Vagina (tissue), 2 donors: ENCODE results near the gene DDI2. TPM values are rescaled to one million over a fixed set of nuclear protein-coding genes. Genes with fewer than 3 reads are reported as not detected.

ENCODE experiments used
- DNase-seq, 2 donors: peaks; one replicate each; pipeline ENCODE4 v3.0.0-alpha.2; 2017; ENCODE audit errors: extremely low spot score in 2 of 2
- H3K27ac ChIP-seq: fragments of 200-600 bp; sonication (generic); one replicate; pipeline ENCODE4 v1.5.1; 2019
- H3K27me3 ChIP-seq: fragments of 200-600 bp; sonication (generic); one replicate; pipeline ENCODE4 v1.5.1; 2019
- H3K36me3 ChIP-seq, 2 donors: fragments of 200-600 bp; sonication (generic); one replicate each; pipeline ENCODE4 v1.5.1; 2017 to 2019
- H3K4me1 ChIP-seq: fragments of 200-600 bp; sonication (generic); one replicate; pipeline ENCODE4 v1.5.1; 2019
- H3K4me3 ChIP-seq, 2 donors: fragments of 200-600 bp; sonication (generic); 1 replicate in 1 of 2; 2 replicates in 1 of 2; pipeline ENCODE4 v1.5.1; 2016 to 2019
- H3K9me3 ChIP-seq: fragments of 200-600 bp; sonication (generic); one replicate; pipeline ENCODE4 v1.5.1; 2019
- CTCF ChIP-seq, 3 experiments: fragments of 450-650 bp in 2 of 3; fragments of 200-600 bp in 1 of 3; sonication (generic) in 1 of 3; IDR thresholded peaks; one replicate each; pipeline ENCODE4 v1.5.1; 2017 to 2019; ENCODE audit warnings: antibody characterized with exemption in 3 of 3, mild to moderate bottlenecking in 2 of 3, moderate library complexity in 2 of 3
- POLR2A ChIP-seq, 2 donors: fragments of 450-650 bp; IDR thresholded peaks; one replicate each; pipeline ENCODE4 v1.6.1; 2017; ENCODE audit warnings: antibody characterized with exemption in 2 of 2, mild to moderate bottlenecking in 2 of 2, moderate library complexity in 2 of 2
- POLR2AphosphoS5 ChIP-seq, 2 donors: sonication (generic); formaldehyde crosslinking; IDR thresholded peaks; one replicate each; pipeline ENCODE4 v1.9.0; 2017; ENCODE audit warnings: antibody characterized with exemption in 2 of 2, mild to moderate bottlenecking in 2 of 2, low read depth in 1 of 2; ENCODE audit not compliant: insufficient read depth in 1 of 2
- intact Hi-C: fragments of 100-400 bp; cut with DNase I; formaldehyde crosslinking; loops from one replicate; pipeline ENCODE4 v1.15.1; 2023
- small RNA-seq: library from RNA; depleted of rRNA; stranded (forward); fragments of <200 nt; gene quantifications from one replicate; pipeline ENCODE3, GENCODE V24; 2016
- total RNA-seq: library from RNA; depleted of rRNA; stranded (reverse); fragments of >200 nt; gene quantifications from one replicate; pipeline ENCODE4 v1.2.3, GENCODE V29; 2016

The DDI2 gene
- total RNA-seq, 1 donor from 2014 or later = 59.2 TPM

GRCh38 chr1:15714406-15715136 lies 97.3 kb downstream of the DDI2 start:
- no peaks in the 10 kb centered on the region for H3K27me3 ChIP-seq
- peaks cover 0 to 36% of the 10 kb centered on the region in 2 donors for H3K36me3 ChIP-seq
- intact Hi-C loops = no loop called here
- H3K9me3 ChIP-seq = no peaks in the 10 kb centered on the region
- DNase-seq = no peak
- H3K4me3 ChIP-seq = no peak overlapping the region
- H3K4me1 ChIP-seq = peaks cover 16% of the 10 kb centered on the region
- peak overlapping the region; percentile 80 for H3K27ac ChIP-seq
- TF ChIP-seq POLR2AphosphoS5 (IDR thresholded peaks at IDR 0.05; ENCODE audit: insufficient read depth in 1 of 2, low read depth in 1 of 2) (peak in 1 of 2 donors; percentile 12), POLR2A (IDR thresholded peaks at IDR 0.05) (no peak), CTCF (IDR thresholded peaks at IDR 0.05) (no peak)

GRCh38 chr1:15717418-15718125 lies 100.3 kb downstream of the DDI2 start:
- Histone ChIP-seq H3K27me3 (no peaks in the 10 kb centered on the region), H3K36me3 (peaks cover 0 to 61% of the 10 kb centered on the region in 2 donors), H3K4me3 (no peak overlapping the region), H3K27ac (no peak overlapping the region), H3K4me1 (peaks cover 16% of the 10 kb centered on the region), H3K9me3 (no peaks in the 10 kb centered on the region)
- intact Hi-C loops = no loop called here
- TF ChIP-seq CTCF (IDR thresholded peaks at IDR 0.05) = no peak
- TF ChIP-seq POLR2A (IDR thresholded peaks at IDR 0.05) = no peak
- no peak for TF ChIP-seq POLR2AphosphoS5 (IDR thresholded peaks at IDR 0.05; ENCODE audit: insufficient read depth in 1 of 2, low read depth in 1 of 2)
- DNase-seq = no peak

- TF ChIP-seq POLR2A (IDR thresholded peaks at IDR 0.05) (no peak), CTCF (IDR thresholded peaks at IDR 0.05) (no peak), POLR2AphosphoS5 (IDR thresholded peaks at IDR 0.05; ENCODE audit: insufficient read depth in 1 of 2, low read depth in 1 of 2) (no peak)
- intact Hi-C loops = no loop called here
- Histone ChIP-seq H3K9me3 (no peaks in the 10 kb centered on the region), H3K27ac (no peak overlapping the region), H3K36me3 (peaks cover 0 to 67% of the 10 kb centered on the region in 2 donors), H3K4me3 (no peak overlapping the region), H3K27me3 (no peaks in the 10 kb centered on the region), H3K4me1 (peaks cover 16% of the 10 kb centered on the region)
- DNase-seq = no peak
These were observed 100.9 kb downstream of the DDI2 start for GRCh38 chr1:15718199-15718601.

Small RNAs within 50 kb of the gene (small RNA-seq; reads per million reads assigned to genes)
- not detected for gene AL121992.2
- gene CD24P1 = not detected
- gene RNU7-179P = not detected

Other genes starting within 250 kb of the DDI2 start
- gene EFHD2, start 207.6 kb upstream of the DDI2 start, total RNA-seq = 57.2 TPM
- gene CTRC, start 179.0 kb upstream of the DDI2 start, total RNA-seq = not detected
- gene CELA2A, start 160.7 kb upstream of the DDI2 start, total RNA-seq = not detected
- not detected for gene CELA2B, start 141.4 kb upstream of the DDI2 start, total RNA-seq
- gene CASP9, start 93.2 kb upstream of the DDI2 start, total RNA-seq = 22.1 TPM
- gene DNAJC16, start 90.6 kb upstream of the DDI2 start, total RNA-seq = 29.5 TPM
- gene AGMAT, start 32.4 kb upstream of the DDI2 start, total RNA-seq = 1.5 TPM
- 56.2 TPM for gene PLEKHM2, start 66.9 kb downstream of the DDI2 start, total RNA-seq
- 3.2 TPM for gene SLC25A34, start 118.8 kb downstream of the DDI2 start, total RNA-seq
- not detected for gene TMEM82, start 125.0 kb downstream of the DDI2 start, total RNA-seq
- gene FBLIM1, start 141.3 kb downstream of the DDI2 start, total RNA-seq = 45.2 TPM
- 1.5 TPM for gene UQCRHL, start 190.2 kb downstream of the DDI2 start, total RNA-seq
- 55.2 TPM for gene SPEN, start 230.2 kb downstream of the DDI2 start, total RNA-seq